ENCODE measurements around the gene KMO. TPM values are rescaled to one million over a fixed set of nuclear protein-coding genes. Genes with fewer than 3 reads are reported as not detected.
A peak's percentile ranks its signal among the peaks of the same experiment; 100 is the strongest.

Gene KMO
- total RNA-seq: under 1 TPM; 0.34 to 0.91 (median 0.49) TPM

DNA sequence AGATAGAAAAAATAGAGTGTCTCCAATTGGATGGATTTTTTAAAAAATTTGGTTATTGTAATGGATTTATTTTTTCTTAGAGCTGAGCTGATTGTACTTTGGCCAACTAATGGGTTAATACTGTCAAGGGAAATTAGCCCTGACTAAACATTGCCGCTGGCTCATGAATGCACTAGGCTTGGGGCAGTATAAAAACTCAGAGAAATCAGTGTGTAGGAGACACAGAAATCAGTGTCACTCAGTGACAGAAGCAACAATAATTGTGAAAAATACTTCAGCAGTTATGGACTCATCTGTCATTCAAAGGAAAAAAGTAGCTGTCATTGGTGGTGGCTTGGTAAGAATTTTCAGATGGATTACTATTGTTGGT lies at the start of gene KMO:
Gene KMO, plus strand, starts transcription at position 217 of the 370 bp plus-strand sequence. Its CDS starts 67 bp downstream, at position 284.
- Mint-ChIP-seq H3K27me3 (ENCODE audit: low read depth) (peaks cover 6% of the 10 kb centered on the region), H3K9me3 (no peaks in the 10 kb centered on the region), H3K4me3 (peak within 1 kb of the TSS; percentile 92), H3K36me3 (ENCODE audit: insufficient read depth) (no peaks in the 10 kb centered on the region), H3K4me1 (ENCODE audit: low read depth) (peaks cover 19% of the 10 kb centered on the region)
- peak; percentile 35 to 41 for ATAC-seq
- no peak for DNase-seq

- no peaks in the 10 kb centered on the region for H3K9me3 Mint-ChIP-seq
- H3K4me3 Mint-ChIP-seq: no peak overlapping the region
- peaks cover 1% of the 10 kb centered on the region for H3K27me3 Mint-ChIP-seq (ENCODE audit: low read depth)
- DNase-seq (no peak), ATAC-seq (peak in 1 of 2 donors; percentile 65)
- no peaks in the 10 kb centered on the region for H3K36me3 Mint-ChIP-seq (ENCODE audit: insufficient read depth)
- H3K4me1 Mint-ChIP-seq (ENCODE audit: low read depth): peaks cover 2% of the 10 kb centered on the region
These were observed 49.4 kb upstream of the KMO start for GRCh38 chr1:241482761-241483250.

DNA sequence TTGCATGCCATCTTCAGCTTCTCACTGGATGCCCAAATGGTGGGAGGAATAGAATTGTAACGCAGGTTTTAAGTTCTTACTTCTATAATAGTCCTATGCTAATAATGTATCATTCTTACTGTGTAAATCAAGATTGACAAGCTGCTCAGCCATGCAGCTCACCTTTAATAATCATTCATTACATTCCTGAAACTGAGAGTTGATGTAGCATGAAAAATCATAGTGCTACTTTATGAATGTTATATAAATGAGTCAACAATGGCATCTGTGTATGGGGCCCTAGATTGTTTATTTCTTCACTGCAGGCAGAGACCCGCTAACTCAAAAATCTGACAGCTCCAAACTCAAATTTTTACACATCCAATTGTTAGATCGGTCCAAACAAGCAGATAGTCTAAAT lies 47.0 kb upstream of the KMO start:
- peaks cover 1% of the 10 kb centered on the region for H3K27me3 Mint-ChIP-seq (ENCODE audit: low read depth)
- DNase-seq (no peak), ATAC-seq (peak; percentile 53 to 59)
- H3K36me3 Mint-ChIP-seq (ENCODE audit: insufficient read depth): no peaks in the 10 kb centered on the region
- H3K4me3 Mint-ChIP-seq: no peak overlapping the region
- H3K9me3 Mint-ChIP-seq: no peaks in the 10 kb centered on the region
- H3K4me1 Mint-ChIP-seq (ENCODE audit: low read depth): peaks cover 2% of the 10 kb centered on the region

DNA sequence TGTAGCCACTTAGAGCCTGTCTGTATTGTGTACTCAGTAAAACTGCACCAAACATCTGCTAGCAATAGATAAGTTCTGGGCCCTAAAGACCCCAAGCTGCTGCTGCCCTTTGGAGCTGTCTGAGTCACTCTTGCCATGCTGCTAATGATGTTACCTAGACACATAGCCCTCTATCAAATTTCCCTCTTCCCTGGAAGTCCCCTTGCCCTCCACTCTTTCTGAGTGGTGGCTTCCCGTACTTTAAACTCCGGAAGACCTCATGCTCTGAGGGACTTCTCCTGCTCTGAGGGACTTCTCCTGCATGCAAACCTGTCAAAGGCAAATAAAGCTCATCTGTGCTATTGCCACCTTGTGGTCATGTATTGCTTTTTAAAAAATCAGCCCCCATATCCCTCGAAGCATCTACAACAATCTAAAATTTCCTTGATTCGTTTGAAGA lies 46.6 kb upstream of the KMO start:
- no peak for DNase-seq
- ATAC-seq: peak; percentile 23 to 25
- H3K4me1 Mint-ChIP-seq (ENCODE audit: low read depth): peaks cover 2% of the 10 kb centered on the region
- no peak overlapping the region for H3K4me3 Mint-ChIP-seq
- no peaks in the 10 kb centered on the region for H3K36me3 Mint-ChIP-seq (ENCODE audit: insufficient read depth)
- no peaks in the 10 kb centered on the region for H3K9me3 Mint-ChIP-seq
- H3K27me3 Mint-ChIP-seq (ENCODE audit: low read depth): peaks cover 1% of the 10 kb centered on the region

DNA sequence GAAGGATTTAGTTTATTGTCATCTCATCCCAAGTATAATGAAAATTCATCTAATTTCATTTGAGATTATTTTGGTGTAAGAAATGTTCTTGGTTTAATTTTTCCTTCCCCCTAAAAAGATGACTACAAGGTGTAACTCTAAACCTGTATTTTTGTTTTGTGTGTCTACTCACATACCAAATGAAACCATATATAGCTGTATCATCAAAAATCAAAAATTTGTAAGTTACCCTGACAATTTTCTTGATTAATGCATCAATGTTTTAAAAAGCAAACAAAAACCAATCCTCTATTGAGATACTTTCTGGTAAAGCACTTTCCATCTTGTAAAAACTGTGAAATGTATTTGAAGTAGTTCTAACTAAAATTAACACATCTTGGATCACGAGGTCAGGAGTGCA lies 43.4 kb upstream of the KMO start:
- H3K9me3 Mint-ChIP-seq: no peaks in the 10 kb centered on the region
- peaks cover 2% of the 10 kb centered on the region for H3K36me3 Mint-ChIP-seq (ENCODE audit: insufficient read depth)
- no peak overlapping the region for H3K4me3 Mint-ChIP-seq
- peaks cover 2% of the 10 kb centered on the region for H3K4me1 Mint-ChIP-seq (ENCODE audit: low read depth)
- DNase-seq (no peak), ATAC-seq (no peak)
- no peaks in the 10 kb centered on the region for H3K27me3 Mint-ChIP-seq (ENCODE audit: low read depth)

DNA sequence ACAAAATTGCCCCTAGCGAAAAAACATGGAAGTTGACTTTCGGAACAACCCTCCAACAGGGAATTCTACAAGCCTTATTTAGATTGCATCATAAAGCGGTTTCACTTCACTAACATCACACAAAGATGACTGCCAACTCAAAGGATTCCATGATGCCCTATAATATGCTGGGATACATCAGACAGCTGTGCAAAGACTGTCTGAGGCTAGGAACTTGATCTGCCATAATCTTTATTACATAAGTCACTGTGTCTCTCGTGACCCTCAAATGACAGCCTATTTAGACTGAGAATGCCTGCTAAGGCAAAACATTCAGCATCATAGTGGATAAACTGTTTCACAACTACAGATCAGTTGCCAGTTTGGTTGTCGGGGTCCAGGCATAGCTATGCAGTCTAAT lies 36.4 kb upstream of the KMO start:
- Mint-ChIP-seq H3K4me1 (ENCODE audit: low read depth) (no peaks in the 10 kb centered on the region), H3K9me3 (no peaks in the 10 kb centered on the region), H3K4me3 (no peak overlapping the region), H3K27me3 (ENCODE audit: low read depth) (no peaks in the 10 kb centered on the region), H3K36me3 (ENCODE audit: insufficient read depth) (peaks cover 38% of the 10 kb centered on the region)
- DNase-seq (no peak), ATAC-seq (no peak)

DNA sequence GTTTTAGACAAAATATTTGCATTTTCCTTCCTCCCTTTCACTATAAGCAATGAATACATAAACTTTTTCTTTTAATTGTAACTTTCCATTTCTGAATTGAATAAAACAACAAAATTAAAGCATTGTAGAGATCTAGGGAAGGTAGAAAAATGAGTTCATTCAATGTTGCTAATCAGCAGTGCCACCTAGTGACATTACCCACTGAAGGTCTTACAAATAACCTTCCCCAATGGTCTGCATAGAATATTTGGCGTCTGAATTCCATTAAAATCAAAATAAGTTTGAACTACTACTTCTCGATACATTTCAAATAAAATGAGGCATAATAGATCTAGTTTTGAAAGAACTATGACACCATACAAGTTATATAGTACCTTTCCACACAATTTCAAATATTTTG lies 32.3 kb upstream of the KMO start:
- no peak overlapping the region for H3K4me3 Mint-ChIP-seq
- H3K27me3 Mint-ChIP-seq (ENCODE audit: low read depth): no peaks in the 10 kb centered on the region
- DNase-seq: no peak
- H3K36me3 Mint-ChIP-seq (ENCODE audit: insufficient read depth): peaks cover 52% of the 10 kb centered on the region
- no peaks in the 10 kb centered on the region for H3K9me3 Mint-ChIP-seq
- no peak for ATAC-seq
- peaks cover 4% of the 10 kb centered on the region for H3K4me1 Mint-ChIP-seq (ENCODE audit: low read depth)

GRCh38 chr1:241503444-241503843 lies 28.7 kb upstream of the KMO start:
- peaks cover 4% of the 10 kb centered on the region for H3K4me1 Mint-ChIP-seq (ENCODE audit: low read depth)
- DNase-seq: no peak
- ATAC-seq: peak in 1 of 2 donors; percentile 35

DNA sequence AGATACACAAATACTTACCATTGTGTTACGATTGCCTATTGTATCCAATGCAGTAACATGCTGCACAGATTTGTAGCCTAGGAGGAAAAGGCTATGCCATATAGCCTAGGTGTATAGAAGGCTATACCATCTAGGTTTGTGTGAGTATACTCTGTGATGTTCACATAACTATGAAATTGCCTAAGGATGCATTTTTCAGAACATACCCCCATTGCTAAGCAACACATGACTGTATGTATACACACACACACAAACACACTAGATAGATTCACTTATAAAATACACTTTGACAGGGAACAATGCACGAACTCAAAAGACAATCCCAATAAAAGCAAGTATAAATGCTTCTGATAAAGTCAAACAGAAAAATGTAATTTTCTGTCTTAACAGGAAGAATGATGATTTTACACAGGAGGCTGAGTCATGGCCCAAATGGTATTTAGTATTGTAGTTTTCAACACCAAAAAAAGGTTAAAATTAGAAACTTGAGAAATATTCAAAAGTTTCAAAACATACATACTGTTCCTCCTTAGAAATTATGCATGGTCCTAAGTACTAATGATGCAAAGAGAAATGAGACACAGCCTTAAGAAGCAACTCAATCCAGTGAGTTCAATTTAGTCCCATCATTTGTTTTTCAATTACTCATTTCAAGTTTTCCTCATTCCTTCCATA lies 24.9 kb upstream of the KMO start:
- ATAC-seq: no peak
- Mint-ChIP-seq H3K36me3 (ENCODE audit: insufficient read depth) (peaks cover 55% of the 10 kb centered on the region), H3K4me3 (no peak overlapping the region), H3K27me3 (ENCODE audit: low read depth) (no peaks in the 10 kb centered on the region), H3K4me1 (ENCODE audit: low read depth) (peaks cover 4% of the 10 kb centered on the region), H3K9me3 (no peaks in the 10 kb centered on the region)
- no peak for DNase-seq

More at GRCh38 chr1:241503444-241503843, 28.7 kb upstream of the KMO start:
- no peaks in the 10 kb centered on the region for H3K27me3 Mint-ChIP-seq (ENCODE audit: low read depth)
- H3K9me3 Mint-ChIP-seq: no peaks in the 10 kb centered on the region
- H3K36me3 Mint-ChIP-seq (ENCODE audit: insufficient read depth): peaks cover 49% of the 10 kb centered on the region
- no peak overlapping the region for H3K4me3 Mint-ChIP-seq

DNA sequence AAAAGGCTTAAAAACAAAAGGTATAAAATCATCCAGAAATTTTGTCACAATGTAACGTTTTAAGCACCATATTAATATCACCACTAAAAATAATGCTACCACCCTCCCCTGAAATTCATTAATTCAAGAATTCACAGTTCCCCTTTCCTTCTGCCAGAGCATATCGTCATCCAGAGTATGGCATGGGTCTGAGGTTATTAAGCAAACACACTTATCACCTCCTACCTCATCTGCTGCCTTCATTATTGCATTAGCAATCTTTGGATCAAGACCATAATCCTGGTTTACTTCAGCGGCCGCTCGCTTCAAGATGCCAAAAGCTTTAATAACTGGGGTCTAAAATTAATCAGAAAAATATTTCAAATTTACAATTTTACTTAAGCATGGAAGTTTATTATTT lies 18.8 kb upstream of the KMO start:
- H3K27me3 Mint-ChIP-seq (ENCODE audit: low read depth): no peaks in the 10 kb centered on the region
- peaks cover 19% of the 10 kb centered on the region for H3K4me1 Mint-ChIP-seq (ENCODE audit: low read depth)
- peaks cover 42% of the 10 kb centered on the region for H3K36me3 Mint-ChIP-seq (ENCODE audit: insufficient read depth)
- no peaks in the 10 kb centered on the region for H3K9me3 Mint-ChIP-seq
- DNase-seq: no peak
- no peak for ATAC-seq
- H3K4me3 Mint-ChIP-seq: no peak overlapping the region

GRCh38 chr1:241518476-241519307 lies 13.5 kb upstream of the KMO start:
- peaks cover 27% of the 10 kb centered on the region for H3K4me1 Mint-ChIP-seq (ENCODE audit: low read depth)

GRCh38 chr1:241519308-241520079 lies 12.7 kb upstream of the KMO start, which contains the start of gene FH:
Gene FH, minus strand, starts transcription at chr1:241519755. Its CDS starts 33 bp downstream, at chr1:241519722.
- H3K4me3 Mint-ChIP-seq: peak within 1 kb of the TSS; percentile 84
- peaks cover 24% of the 10 kb centered on the region for H3K4me1 Mint-ChIP-seq (ENCODE audit: low read depth)
- no peaks in the 10 kb centered on the region for H3K9me3 Mint-ChIP-seq
- DNase-seq: peak; percentile 90
- H3K27me3 Mint-ChIP-seq (ENCODE audit: low read depth): peaks cover 19% of the 10 kb centered on the region
- H3K36me3 Mint-ChIP-seq (ENCODE audit: insufficient read depth): peaks cover 14% of the 10 kb centered on the region
- peak; percentile 97 to 98 for ATAC-seq

More at GRCh38 chr1:241518476-241519307, 13.5 kb upstream of the KMO start:
- Mint-ChIP-seq H3K9me3 (no peaks in the 10 kb centered on the region), H3K36me3 (ENCODE audit: insufficient read depth) (peaks cover 18% of the 10 kb centered on the region), H3K27me3 (ENCODE audit: low read depth) (peaks cover 17% of the 10 kb centered on the region), H3K4me3 (peak overlapping the region; percentile 84)
- ATAC-seq (peak in 1 of 2 donors; percentile 51), DNase-seq (no peak)

DNA sequence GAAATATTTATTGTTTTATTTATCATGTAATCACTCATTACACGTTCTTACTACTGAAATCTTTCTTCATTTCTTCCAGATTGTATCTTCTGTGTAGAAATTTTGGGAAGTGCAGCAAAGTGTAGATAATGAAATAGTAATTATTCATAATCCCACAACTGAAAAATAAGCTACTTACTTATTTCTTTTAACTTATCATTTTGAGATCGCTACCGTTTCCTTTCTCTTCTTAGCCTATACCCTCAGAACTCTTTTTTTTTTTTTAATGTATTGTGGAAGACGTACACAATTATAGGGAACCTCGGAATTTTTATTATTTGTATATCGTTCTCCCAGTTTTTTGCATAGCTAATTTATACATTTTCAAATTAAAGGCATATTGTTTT lies 12.1 kb upstream of the KMO start:
- ATAC-seq (no peak), DNase-seq (no peak)
- no peak overlapping the region for H3K4me3 Mint-ChIP-seq
- H3K27me3 Mint-ChIP-seq (ENCODE audit: low read depth): peaks cover 23% of the 10 kb centered on the region
- peaks cover 9% of the 10 kb centered on the region for H3K36me3 Mint-ChIP-seq (ENCODE audit: insufficient read depth)
- peaks cover 22% of the 10 kb centered on the region for H3K4me1 Mint-ChIP-seq (ENCODE audit: low read depth)
- H3K9me3 Mint-ChIP-seq: no peaks in the 10 kb centered on the region

- peaks cover 26% of the 10 kb centered on the region for H3K27me3 Mint-ChIP-seq (ENCODE audit: low read depth)
- DNase-seq (no peak), ATAC-seq (no peak)
- H3K36me3 Mint-ChIP-seq (ENCODE audit: insufficient read depth): peaks cover 4% of the 10 kb centered on the region
- H3K4me1 Mint-ChIP-seq (ENCODE audit: low read depth): peaks cover 18% of the 10 kb centered on the region
- no peaks in the 10 kb centered on the region for H3K9me3 Mint-ChIP-seq
- no peak overlapping the region for H3K4me3 Mint-ChIP-seq
These were observed 10.5 kb upstream of the KMO start for GRCh38 chr1:241521718-241522117.

Data from activated T-cell treated with anti-CD3 and anti-CD28 coated beads, Interleukin-2, amount 50 U/mL, for 4 hours (primary cell).